Endothelial cell of umbilical vein (primary cell): ENCODE measurements around the gene ANKFN1. TPM values are rescaled to one million over a fixed set of nuclear protein-coding genes. Genes with fewer than 3 reads are reported as not detected.

Source experiments
- BruUV-seq: library from RNA; stranded (reverse); fragments of 400-500 nt; replicated peaks from 2 replicates; lab custom pipeline; 2021; lab: Mats Ljungman, UMichigan
- CTCF ChIA-PET: fragments of 300-600, 350-600 bp; sonication (Branson Sonifier 250); formaldehyde crosslinking; loops from one replicate; lab custom pipeline; 2021; ENCODE audit warnings: antibody characterized with exemption, inconsistent platforms; lab: Charles Lee
- POLR2A ChIA-PET: fragments of 300-600, 350-600 bp; sonication (Branson Sonifier 250); formaldehyde crosslinking; loops from one replicate; lab custom pipeline; 2021; ENCODE audit warnings: antibody characterized with exemption, inconsistent platforms; lab: Charles Lee
- DNase-seq: peaks from one replicate; pipeline ENCODE4 v3.0.0-alpha.2; 2011; ENCODE audit warnings: low read depth, low spot score
- FAIRE-seq: peaks from 2 replicates; lab custom pipeline; 2011; peaks lifted over from hg19 to GRCh38; lab: Jason Lieb, UNC
- H2AFZ ChIP-seq: 2 replicates; pipeline ENCODE4 v1.6.0; 2012; ENCODE audit warnings: low read depth, low read length, control low read depth, inconsistent platforms
- H3K27ac ChIP-seq: 2 replicates; pipeline ENCODE4 v1.5.1; 2011; ENCODE audit warnings: low read depth, mild to moderate bottlenecking, control low read depth, low read length, moderate library complexity; ENCODE audit not compliant: insufficient read depth
- H3K27me3 ChIP-seq, 2 experiments: 2 replicates each; pipeline versions ENCODE4 v1.6.0 to v1.6.1; 2011; ENCODE audit warnings: low read length in 2 of 2, mixed read lengths in 1 of 2; ENCODE audit not compliant: control insufficient read depth in 2 of 2, insufficient read depth in 2 of 2
- H3K36me3 ChIP-seq, 2 experiments: 2 replicates in 1 of 2; 3 replicates in 1 of 2; pipeline ENCODE4 v1.5.1; 2011; ENCODE audit warnings: low read length in 2 of 2, mild to moderate bottlenecking in 1 of 2, moderate library complexity in 1 of 2; ENCODE audit not compliant: control insufficient read depth in 2 of 2, insufficient read depth in 2 of 2; ENCODE audit errors: extremely low read depth in 1 of 2
- H3K4me1 ChIP-seq: 3 replicates; pipeline ENCODE4 v1.5.1; 2011; ENCODE audit warnings: mild to moderate bottlenecking, low read length; ENCODE audit not compliant: control insufficient read depth, insufficient read depth; ENCODE audit errors: extremely low read depth
- H3K4me2 ChIP-seq: 2 replicates; pipeline ENCODE4 v1.6.1; 2011; ENCODE audit warnings: low read length, control low read depth, mixed read lengths; ENCODE audit not compliant: insufficient read depth
- H3K4me3 ChIP-seq, 3 experiments: fragments of 200-600 bp in 1 of 3; sonication (generic), shearing (Covaris generic) in 1 of 3; replicated peaks in 1 of 3; 2 replicates each; pipeline ENCODE4 v1.5.1; 2011 to 2016; ENCODE audit warnings: control low read depth in 3 of 3, low read length in 3 of 3, mild to moderate bottlenecking in 2 of 3, inconsistent platforms in 1 of 3, low read depth in 1 of 3, moderate library complexity in 1 of 3; ENCODE audit not compliant: insufficient read depth in 1 of 3
- H3K79me2 ChIP-seq: 2 replicates; pipeline ENCODE4 v1.6.0; 2012; ENCODE audit warnings: low read length, inconsistent platforms; ENCODE audit not compliant: control insufficient read depth, insufficient read depth
- H3K9ac ChIP-seq: replicated peaks from 2 replicates; pipeline ENCODE3; 2011; ENCODE audit warnings: low read length, control low read depth; ENCODE audit not compliant: insufficient read depth; ENCODE audit errors: extremely low read depth
- H3K9me1 ChIP-seq: replicated peaks from 3 replicates; pipeline ENCODE4 v1.6.0; 2011; ENCODE audit warnings: mild to moderate bottlenecking, low read length; ENCODE audit not compliant: control insufficient read depth, insufficient read depth; ENCODE audit errors: extremely low read depth
- H3K9me3 ChIP-seq: replicated peaks from 2 replicates; pipeline ENCODE4 v1.5.1; 2012; ENCODE audit warnings: low read length, inconsistent platforms; ENCODE audit not compliant: control insufficient read depth, insufficient read depth
- H4K20me1 ChIP-seq: replicated peaks from 2 replicates; pipeline ENCODE3; 2011; ENCODE audit warnings: mild to moderate bottlenecking, low read length; ENCODE audit not compliant: control insufficient read depth, insufficient read depth; ENCODE audit errors: extremely low read depth
- EZH2 ChIP-seq: IDR thresholded peaks from 2 replicates; pipeline ENCODE4 v1.6.1; 2012; ENCODE audit warnings: borderline replicate concordance, low read depth, mild to moderate bottlenecking, moderate library complexity, low read length, inconsistent platforms; ENCODE audit not compliant: severe bottlenecking
- FOS ChIP-seq: IDR thresholded peaks from 2 replicates; pipeline ENCODE4 v1.6.1; 2011; ENCODE audit warnings: mild to moderate bottlenecking, low read length, moderate library complexity, borderline replicate concordance; ENCODE audit not compliant: insufficient read depth
- GATA2 ChIP-seq: IDR thresholded peaks from 2 replicates; pipeline ENCODE4 v1.7.0; 2011; ENCODE audit warnings: low read depth, mild to moderate bottlenecking, moderate library complexity, mixed read lengths, low read length; ENCODE audit not compliant: insufficient read length, insufficient read depth
- JUN ChIP-seq: IDR thresholded peaks from 2 replicates; pipeline ENCODE4 v1.6.1; 2011; ENCODE audit warnings: borderline replicate concordance, low read depth; ENCODE audit not compliant: insufficient read length, insufficient read depth
- MYC ChIP-seq: IDR thresholded peaks from one replicate; pipeline ENCODE4 v1.6.1; 2011; ENCODE audit warnings: mild to moderate bottlenecking, low read depth, low read length
- POLR2A ChIP-seq: IDR thresholded peaks from 2 replicates; pipeline ENCODE4 v1.6.1; 2012; ENCODE audit warnings: low read depth, mild to moderate bottlenecking, control low read depth, low read length
- POLR2AphosphoS5 ChIP-seq: IDR thresholded peaks from 2 replicates; pipeline ENCODE4 v1.6.1; 2012; ENCODE audit warnings: low read depth, mild to moderate bottlenecking, control low read depth, low read length, moderate library complexity; ENCODE audit not compliant: insufficient read depth
- dilution Hi-C: fragments of 300-500 bp; cut with MboI; formaldehyde crosslinking; loops from one replicate; pipeline ENCODE4 v1.15.0; 2019; ENCODE audit warnings: low sequenced_read_pairs; ENCODE audit not compliant: extremely low pct_ligation_motif_present
- intact Hi-C: fragments of 100-400 bp; cut with micrococcal nuclease; formaldehyde crosslinking; loops from one replicate; pipeline ENCODE4 v1.10.0; 2022
- polyA plus RNA-seq, 4 experiments: library from polyadenylated mRNA; depleted of rRNA in 3 of 4; stranded (reverse) in 3 of 4; unstranded in 1 of 4; fragments of >200 nt; gene quantifications; 2 replicates each; pipeline versions ENCODE4 v1.2.1 to v1.2.3, GENCODE V29; 2011 to 2012; ENCODE audit warnings: missing spikeins in 1 of 4
- total RNA-seq: library from RNA; stranded (reverse); gene quantifications from 2 replicates; pipeline ENCODE4 v1.2.3, GENCODE V29; 2021
- TF ChIP-seq, protein P1 (sequence below), 2 donors: IDR thresholded peaks; 1 replicate in 1 of 2; 2 replicates in 1 of 2; pipeline ENCODE4 v1.5.1; 2011; ENCODE audit warnings: low read length in 2 of 2, mild to moderate bottlenecking in 2 of 2, moderate library complexity in 2 of 2, control low read depth in 1 of 2, inconsistent platforms in 1 of 2, low read depth in 1 of 2; ENCODE audit not compliant: insufficient read depth in 1 of 2; ENCODE audit errors: extremely low read depth in 1 of 2
- TF ChIP-seq, protein P2 (sequence below): IDR thresholded peaks from 2 replicates; pipeline ENCODE4 v1.6.1; 2011; ENCODE audit not compliant: insufficient read depth, insufficient read length

ANKFN1 gene
- total and polyA plus RNA-seq, 2 donors (not counting 3 experiments of a cell fraction or from before 2014, with no cell fraction given) = 0.15 TPM; not detected in 1

DNA sequence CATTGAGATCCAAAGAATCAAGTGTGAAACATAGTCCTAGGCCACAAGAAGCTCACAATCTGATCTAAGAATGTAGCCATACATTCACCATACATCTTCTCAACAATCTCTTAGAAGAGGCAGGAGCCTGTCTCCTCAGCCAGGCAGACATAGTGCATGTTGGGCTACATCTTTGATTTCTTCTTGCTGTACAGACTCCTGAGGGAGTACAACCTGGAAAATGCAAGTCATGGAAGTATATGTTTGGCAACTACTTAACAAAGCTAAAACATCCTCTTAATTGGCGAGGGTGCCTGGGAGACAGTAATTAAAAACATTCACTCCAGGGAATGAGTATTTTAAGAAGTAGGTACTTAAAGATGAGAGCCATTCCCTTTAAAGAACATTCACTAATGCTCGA, 361.0 kb downstream of the ANKFN1 start:
- H3K4me3 ChIP-seq = no peak overlapping the region
- H3K9ac ChIP-seq = no peak overlapping the region
- H3K27ac ChIP-seq = no peak overlapping the region
- no peaks in the 10 kb centered on the region for H3K27me3 ChIP-seq
- no peaks in the 10 kb centered on the region for H3K79me2 ChIP-seq
- H2AFZ ChIP-seq = no peak overlapping the region
- H3K9me1 ChIP-seq = no peaks in the 10 kb centered on the region
- intact Hi-C loops (no loop called here), dilution Hi-C loops (no loop called here)
- H3K4me1 ChIP-seq = no peaks in the 10 kb centered on the region
- POLR2A ChIA-PET = no interaction called here
- DNase-seq (no peak), FAIRE-seq (no peak)
- H3K36me3 ChIP-seq = no peaks in the 10 kb centered on the region
- TF ChIP-seq POLR2A (no peak), FOS (no peak), EZH2 (no peak), POLR2AphosphoS5 (no peak), JUN (no peak), GATA2 (no peak), MYC (no peak)
- TF ChIP-seq, protein P1, sequence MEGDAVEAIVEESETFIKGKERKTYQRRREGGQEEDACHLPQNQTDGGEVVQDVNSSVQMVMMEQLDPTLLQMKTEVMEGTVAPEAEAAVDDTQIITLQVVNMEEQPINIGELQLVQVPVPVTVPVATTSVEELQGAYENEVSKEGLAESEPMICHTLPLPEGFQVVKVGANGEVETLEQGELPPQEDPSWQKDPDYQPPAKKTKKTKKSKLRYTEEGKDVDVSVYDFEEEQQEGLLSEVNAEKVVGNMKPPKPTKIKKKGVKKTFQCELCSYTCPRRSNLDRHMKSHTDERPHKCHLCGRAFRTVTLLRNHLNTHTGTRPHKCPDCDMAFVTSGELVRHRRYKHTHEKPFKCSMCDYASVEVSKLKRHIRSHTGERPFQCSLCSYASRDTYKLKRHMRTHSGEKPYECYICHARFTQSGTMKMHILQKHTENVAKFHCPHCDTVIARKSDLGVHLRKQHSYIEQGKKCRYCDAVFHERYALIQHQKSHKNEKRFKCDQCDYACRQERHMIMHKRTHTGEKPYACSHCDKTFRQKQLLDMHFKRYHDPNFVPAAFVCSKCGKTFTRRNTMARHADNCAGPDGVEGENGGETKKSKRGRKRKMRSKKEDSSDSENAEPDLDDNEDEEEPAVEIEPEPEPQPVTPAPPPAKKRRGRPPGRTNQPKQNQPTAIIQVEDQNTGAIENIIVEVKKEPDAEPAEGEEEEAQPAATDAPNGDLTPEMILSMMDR (IDR thresholded peaks at IDR 0.05; ENCODE audit: extremely low read depth in 1 of 2, insufficient read depth in 1 of 2, low read depth in 1 of 2, low read length in 2 of 2) = no peak
- TF ChIP-seq, protein P2, sequence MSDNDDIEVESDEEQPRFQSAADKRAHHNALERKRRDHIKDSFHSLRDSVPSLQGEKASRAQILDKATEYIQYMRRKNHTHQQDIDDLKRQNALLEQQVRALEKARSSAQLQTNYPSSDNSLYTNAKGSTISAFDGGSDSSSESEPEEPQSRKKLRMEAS = no peak
- no TSS peak for BruUV-seq
- H3K9me3 ChIP-seq = no peaks in the 10 kb centered on the region
- no peak overlapping the region for H3K4me2 ChIP-seq
- H4K20me1 ChIP-seq = no peaks in the 10 kb centered on the region
- CTCF ChIA-PET = interaction anchor here (1.0 to 2.1 kb wide), 3 partner anchors 14 to 201 kb away, joined by 3 to 9 read pairs (median 7); no protein-coding TSS in a partner anchor
